Motor neuron (in vitro differentiated cells): ENCODE measurements around the gene NOL4L. TPM values are rescaled to one million over a fixed set of nuclear protein-coding genes. Genes with fewer than 3 reads are reported as not detected.

Source experiments
- ATAC-seq, 8 experiments: fragments of 200-7000 bp; cut with Tn5 transposase; replicated peaks in 6 of 8; 2 replicates each; pipeline ENCODE4 v1.8.0; 2021; ENCODE audit warnings: mild to moderate bottlenecking in 8 of 8, moderate library complexity in 8 of 8
- H3K27ac ChIP-seq, 2 donors: fragments of 250-450 bp; sonication (Bioruptor Pico); 2 replicates each; pipeline ENCODE4 v1.9.0; 2021; ENCODE audit warnings: antibody characterized with exemption in 2 of 2, mild to moderate bottlenecking in 2 of 2, moderate library complexity in 1 of 2
- H3K4me1 ChIP-seq, 2 donors: fragments of 250-450 bp; sonication (Bioruptor Pico); replicated peaks in 1 of 2; 2 replicates each; pipeline ENCODE4 v1.6.1; 2021; ENCODE audit warnings: antibody characterized with exemption in 2 of 2, mild to moderate bottlenecking in 2 of 2, moderate library complexity in 1 of 2
- H3K4me3 ChIP-seq, 5 donors: fragments of 250-450 bp; sonication (Bioruptor Pico); 2 replicates each; pipeline ENCODE4 v1.9.0; 2021; ENCODE audit warnings: antibody characterized with exemption in 5 of 5, mild to moderate bottlenecking in 5 of 5, moderate library complexity in 4 of 5
- WGBS, 10 experiments: fragments of 450-650 bp; shearing (Covaris generic); methylation state at CpG; one replicate each; pipeline ENCODE4 v1.0.0; 2022; 5-methylcytosine and 5-hydroxymethylcytosine counted together
- in situ Hi-C, 9 experiments: fragments of 400-800 bp; cut with MboI; loops; one replicate each; pipeline ENCODE4 v1.15.0; 2021; ENCODE audit warnings: low sequenced_read_pairs in 9 of 9, low pct_unique_long_range_greater_than_20kb in 2 of 9; ENCODE audit not compliant: unreplicated experiment in 9 of 9
- total RNA-seq, 8 experiments: library from RNA; unstranded; fragments of 300-600 nt; gene quantifications; 2 replicates each; pipeline versions ENCODE4 v1.2.3 to v1.2.4, GENCODE V29; 2022

NOL4L gene, protein sequence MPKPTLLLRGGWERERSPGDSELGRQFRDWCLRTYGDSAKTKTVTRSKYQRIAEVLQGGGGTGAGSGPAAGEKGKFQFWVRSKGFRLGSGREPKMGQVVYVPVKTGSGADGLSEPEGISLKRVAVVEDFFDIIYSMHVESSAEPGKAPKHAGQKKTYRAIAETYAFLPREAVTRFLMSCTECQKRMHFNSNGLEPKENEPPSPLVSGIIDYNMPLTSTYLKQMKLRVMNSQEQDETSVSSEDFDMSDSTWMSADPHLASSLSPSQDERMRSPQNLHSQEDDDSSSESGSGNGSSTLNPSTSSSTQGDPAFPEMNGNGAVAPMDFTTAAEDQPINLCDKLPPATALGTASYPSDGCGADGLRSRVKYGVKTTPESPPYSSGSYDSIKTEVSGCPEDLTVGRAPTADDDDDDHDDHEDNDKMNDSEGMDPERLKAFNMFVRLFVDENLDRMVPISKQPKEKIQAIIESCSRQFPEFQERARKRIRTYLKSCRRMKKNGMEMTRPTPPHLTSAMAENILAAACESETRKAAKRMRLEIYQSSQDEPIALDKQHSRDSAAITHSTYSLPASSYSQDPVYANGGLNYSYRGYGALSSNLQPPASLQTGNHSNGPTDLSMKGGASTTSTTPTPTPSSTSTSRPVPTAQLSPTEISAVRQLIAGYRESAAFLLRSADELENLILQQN
- total RNA-seq: 10 to 100 TPM in 7 of 8 experiments, 1 to 10 TPM in 1; 9.1 to 34.6 (median 20.4) TPM

DNA sequence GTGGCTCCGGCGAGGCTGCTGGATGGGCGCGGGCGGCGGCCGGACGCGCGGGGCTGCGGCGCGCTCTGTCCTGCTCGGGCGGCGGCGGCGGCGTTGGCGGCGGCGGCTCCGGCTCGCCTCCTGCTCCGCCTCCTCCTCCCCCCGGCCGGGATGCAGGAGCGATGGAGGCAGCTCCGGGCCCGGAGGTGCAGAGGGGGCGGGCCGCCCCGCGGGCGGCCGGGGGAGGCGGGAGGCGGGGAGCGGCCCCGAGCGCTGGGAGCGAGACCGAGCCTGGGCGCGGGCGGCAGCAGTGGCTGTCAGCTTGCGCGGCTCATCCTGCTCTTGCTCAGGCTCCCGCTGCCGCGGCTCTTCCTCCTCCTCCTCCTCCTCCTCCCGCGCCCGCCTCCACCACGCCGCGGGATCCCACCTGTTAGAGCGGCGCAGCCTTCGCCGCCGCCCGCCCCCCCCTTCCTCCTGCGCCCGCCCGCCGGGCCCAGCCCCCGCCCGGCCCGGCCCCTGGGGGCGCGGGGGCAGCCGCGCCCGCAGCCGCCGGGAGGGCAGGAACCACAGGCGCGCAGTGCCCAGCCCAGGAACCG, at the start of gene NOL4L:
TSS of gene NOL4L (minus strand) at position 323 of the 575 bp plus-strand sequence. CDS start 443 bp downstream, outside the sequence.
- Histone ChIP-seq H3K4me1 (peaks cover 29 to 35% of the 10 kb centered on the region in 2 donors), H3K4me3 (peak within 1 kb of the TSS; percentile 58 to 96 (median 80)), H3K27ac (peak within 1 kb of the TSS; percentile 90 to 91)
- ATAC-seq: peak in 7 of 8 experiments; percentile 1 to 57 (median 10)
- in situ Hi-C loops: no loop called here
- WGBS, 10 experiments: no CpG with 5 or more reads among the region's 80 CpGs

DNA sequence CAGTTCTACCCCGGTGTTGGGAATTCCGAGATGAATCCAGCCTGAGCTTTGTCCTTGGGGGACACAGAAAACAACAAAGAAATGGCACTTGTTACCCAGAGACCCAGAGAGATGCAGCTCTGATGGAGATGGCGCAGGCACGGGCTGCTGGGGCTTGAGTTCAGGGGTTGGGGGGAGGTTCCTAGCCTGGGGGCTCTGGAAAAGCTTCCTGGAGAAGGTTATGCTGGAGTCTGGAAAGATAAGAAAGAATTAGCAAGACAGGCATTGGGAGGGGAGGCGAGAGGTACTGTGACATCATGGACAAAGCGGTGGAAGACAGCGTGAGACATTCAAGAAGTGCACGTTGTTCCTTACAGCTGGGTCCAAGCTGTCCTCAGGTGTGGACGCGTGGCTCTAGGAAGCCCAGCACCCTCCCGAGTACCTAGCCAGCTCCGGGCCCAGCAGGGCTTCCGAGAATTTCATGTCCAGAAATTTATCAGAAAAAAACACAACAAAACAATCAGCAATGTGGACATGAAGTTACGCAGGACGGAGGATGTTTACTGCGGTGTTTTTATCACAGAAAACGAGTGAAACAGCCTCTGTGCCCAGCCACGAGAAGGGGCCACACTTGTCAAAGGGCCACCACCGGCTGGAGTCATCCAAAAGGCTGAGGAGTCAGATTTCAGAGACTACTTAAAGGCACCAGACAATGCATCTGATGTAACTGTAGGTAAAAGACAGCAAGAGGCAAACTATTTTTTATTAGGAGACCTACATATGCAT, 49.1 kb upstream of the NOL4L start:
- WGBS, 10 experiments: 0 to 93% (median 53%) methylated on average over 1 to 12 of the region's 19 CpGs; no CpG with 5 or more reads in 3 of the 10 experiments
- peak in 1 of 8 experiments; percentile 28 for ATAC-seq

DNA sequence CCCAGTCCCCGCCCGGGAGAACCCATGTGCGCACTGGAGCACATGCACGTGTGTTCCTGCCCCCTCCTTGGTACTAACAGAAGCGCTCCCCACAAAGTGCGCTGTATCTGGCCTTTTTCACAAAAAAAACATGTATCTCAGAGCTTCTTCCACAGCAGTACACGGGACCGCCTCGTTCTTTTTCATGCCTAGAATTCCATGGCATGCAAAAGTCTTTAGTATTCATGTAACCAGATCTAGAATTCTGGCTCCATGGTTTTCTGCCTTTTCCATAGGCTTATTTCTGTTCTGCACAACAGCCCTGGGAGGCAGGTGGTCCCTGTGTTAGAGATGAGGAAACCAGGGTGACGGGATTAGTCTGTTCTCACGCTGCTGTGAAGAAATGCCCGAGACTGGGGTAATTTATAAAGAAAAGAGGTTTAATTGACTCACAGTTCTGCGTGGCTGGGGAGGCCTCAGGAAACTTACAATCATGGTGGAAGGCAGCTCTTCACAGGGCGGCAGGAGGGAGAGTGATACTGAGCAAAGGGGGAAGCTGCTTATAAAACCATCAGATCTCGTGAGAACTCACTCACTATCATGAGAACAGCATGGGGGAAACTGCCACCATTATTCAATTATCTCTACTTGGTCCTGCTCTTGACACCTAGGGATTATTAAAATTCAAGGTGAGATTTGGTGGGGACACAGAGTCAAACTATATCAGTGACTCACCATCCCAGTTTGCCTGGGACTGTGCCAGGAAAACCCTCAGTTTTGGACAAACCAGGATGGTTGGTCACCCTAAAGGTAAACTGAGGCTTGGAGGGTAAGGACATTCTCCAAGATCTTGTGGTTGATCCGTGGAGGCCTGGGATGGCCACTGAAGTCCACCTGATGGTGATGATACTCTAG, 47.6 kb upstream of the NOL4L start:
- peak overlapping the region in 1 of 2 donors; percentile 52 for H3K27ac ChIP-seq
- in situ Hi-C loops: no loop called here
- ATAC-seq: no peak
- WGBS, 10 experiments: 53 to 100% (median 90%) methylated on average over 1 to 14 of the region's 16 CpGs; no CpG with 5 or more reads in 1 of the 10 experiments
- H3K4me1 ChIP-seq: peaks cover 52% of the 10 kb centered on the region in 2 donors
- no peak overlapping the region for H3K4me3 ChIP-seq

More for the DNA sequence above, 49.1 kb upstream of the NOL4L start:
- in situ Hi-C loops: no loop called here
- Histone ChIP-seq H3K27ac (no peak overlapping the region), H3K4me1 (peaks cover 37 to 42% of the 10 kb centered on the region in 2 donors), H3K4me3 (no peak overlapping the region)

DNA sequence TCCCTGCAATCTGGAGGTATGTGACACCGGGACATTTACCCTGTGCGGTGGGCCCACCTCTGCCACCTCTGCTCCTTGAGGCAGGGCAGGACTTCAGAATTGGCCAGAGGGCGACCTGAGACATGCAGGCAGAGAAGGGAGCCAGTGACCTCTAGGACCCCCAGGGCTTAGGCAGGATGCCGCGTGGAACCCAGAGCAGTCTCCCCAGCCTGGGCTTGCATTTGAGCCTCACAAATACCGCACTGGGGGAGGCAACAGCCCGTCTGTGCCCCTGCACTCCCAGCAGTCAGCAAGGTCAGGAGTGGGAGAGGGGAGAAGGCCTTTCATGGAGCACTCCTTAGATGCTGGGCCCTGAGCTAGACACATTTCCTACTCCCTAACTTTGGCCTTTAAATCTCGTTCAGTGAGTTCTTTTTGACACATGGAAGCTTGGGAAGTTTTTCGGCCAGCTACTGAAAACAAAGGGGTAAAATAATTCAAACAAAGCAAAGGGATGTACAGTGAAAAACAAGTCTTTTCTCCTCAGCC, 46.9 kb upstream of the NOL4L start:
- Histone ChIP-seq H3K27ac (peak overlapping the region in 1 of 2 donors; percentile 52), H3K4me3 (no peak overlapping the region), H3K4me1 (peaks cover 59% of the 10 kb centered on the region in 2 donors)
- 35 to 92% (median 82%) methylated on average over 1 to 6 of the region's 9 CpGs; no CpG with 5 or more reads in 5 of the 10 experiments for WGBS, 10 experiments
- ATAC-seq: no peak
- in situ Hi-C loops: no loop called here

DNA sequence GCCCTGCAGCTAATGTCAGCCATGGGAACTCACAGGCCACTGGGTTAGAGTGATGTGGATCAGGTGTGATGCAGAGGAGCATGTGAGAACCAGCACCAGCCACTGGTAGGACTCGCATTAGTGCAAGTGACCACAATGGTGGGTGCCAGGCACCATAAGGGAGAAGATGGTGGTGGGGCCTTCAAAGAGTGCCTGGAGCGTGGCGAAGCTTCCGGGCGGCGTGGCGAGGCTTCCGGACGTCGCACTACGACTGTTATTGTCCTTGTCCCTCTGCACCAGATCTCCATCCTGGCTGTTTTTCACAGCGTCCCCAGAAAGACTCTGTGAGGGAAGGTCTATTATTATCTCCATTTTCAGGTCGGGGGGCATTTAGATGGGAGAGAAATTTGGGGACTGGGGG, 44.7 kb upstream of the NOL4L start:
- in situ Hi-C loops: no loop called here
- ATAC-seq: no peak
- Histone ChIP-seq H3K4me3 (no peak overlapping the region), H3K4me1 (peaks cover 50% of the 10 kb centered on the region in 2 donors), H3K27ac (no peak overlapping the region)
- 80 to 100% (median 100%) methylated on average over 1 to 11 of the region's 13 CpGs; no CpG with 5 or more reads in 5 of the 10 experiments for WGBS, 10 experiments

DNA sequence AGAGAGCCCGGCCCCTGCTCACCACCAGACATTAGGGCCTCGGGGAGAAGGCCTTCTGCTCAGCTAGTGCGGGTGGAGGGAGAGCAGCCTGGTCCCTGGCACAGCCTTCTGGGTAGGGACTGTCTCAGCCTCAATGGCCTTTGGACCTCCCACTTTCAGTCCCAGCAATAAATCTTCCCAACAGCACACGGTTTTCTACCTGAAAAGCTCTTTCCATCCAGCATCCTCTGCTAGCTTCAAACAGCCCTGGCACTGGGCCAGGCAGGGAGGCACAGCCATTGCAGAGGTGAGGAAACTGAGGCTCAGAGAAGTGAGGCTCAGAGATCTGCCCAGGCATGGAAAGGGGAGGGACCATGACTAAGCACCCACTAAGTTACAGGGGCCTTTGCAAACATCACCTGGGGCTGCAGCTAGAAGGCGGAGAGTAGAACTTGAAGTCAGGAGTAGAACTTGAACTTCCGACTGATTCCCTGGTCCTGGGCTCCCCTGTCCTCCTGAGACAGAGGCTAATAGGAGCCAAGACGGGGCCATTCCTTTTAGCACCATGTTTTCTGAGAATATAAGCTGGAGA, 43.9 kb upstream of the NOL4L start:
- Histone ChIP-seq H3K4me3 (no peak overlapping the region), H3K4me1 (peaks cover 42 to 46% of the 10 kb centered on the region in 2 donors), H3K27ac (peak overlapping the region in 1 of 2 donors; percentile 32)
- peak in 2 of 8 experiments; percentile 11 to 24 for ATAC-seq
- in situ Hi-C loops: no loop called here
- 40 to 100% (median 63%) methylated on average over 1 to 7 of the region's 7 CpGs; no CpG with 5 or more reads in 2 of the 10 experiments for WGBS, 10 experiments

DNA sequence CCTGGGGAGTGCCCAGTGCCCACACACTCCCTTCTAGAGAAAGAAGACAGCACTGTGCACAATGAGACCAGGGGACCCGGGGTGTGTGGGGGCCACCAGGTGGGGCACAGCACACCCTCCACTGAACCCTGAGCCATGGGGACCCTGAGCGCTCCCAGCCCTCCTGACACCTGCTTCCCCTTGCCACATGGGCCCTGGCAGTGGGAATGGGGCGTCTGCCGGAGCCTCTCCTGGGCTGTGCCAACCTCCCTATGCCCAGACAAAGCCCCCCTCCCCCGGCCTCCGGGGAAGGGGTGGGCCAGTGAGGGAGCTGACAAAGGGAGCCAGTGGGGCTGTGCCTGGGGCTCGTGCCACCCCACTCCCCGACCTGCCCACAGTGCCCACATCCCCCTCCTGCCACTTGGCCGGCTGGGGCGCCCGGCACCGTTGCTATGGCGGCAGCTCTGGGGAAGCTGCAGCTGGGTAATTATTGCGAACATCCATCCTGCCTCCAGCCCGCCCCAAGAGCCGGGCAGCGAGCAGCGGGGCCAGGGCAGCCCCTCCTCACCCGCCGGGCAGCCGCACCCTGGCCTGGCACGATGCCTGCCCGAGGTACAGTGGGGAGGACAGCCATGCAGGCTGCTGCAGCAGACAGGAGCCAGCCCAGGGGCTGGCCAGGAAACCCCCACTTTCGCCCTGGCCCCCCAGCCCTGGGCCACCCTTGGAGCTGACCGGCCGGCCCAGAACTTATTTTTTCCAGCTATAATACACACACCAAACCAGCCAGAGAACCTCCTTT, 41.9 kb upstream of the NOL4L start:
- no peak overlapping the region for H3K4me3 ChIP-seq
- 15 to 70% methylated on average over 2 to 4 of the region's 26 CpGs; no CpG with 5 or more reads in 8 of the 10 experiments for WGBS, 10 experiments
- peak; percentile 60 to 92 (median 70) for ATAC-seq
- in situ Hi-C loops: no loop called here
- H3K4me1 ChIP-seq: peaks cover 32 to 34% of the 10 kb centered on the region in 2 donors
- peak overlapping the region; percentile 49 to 60 for H3K27ac ChIP-seq

DNA sequence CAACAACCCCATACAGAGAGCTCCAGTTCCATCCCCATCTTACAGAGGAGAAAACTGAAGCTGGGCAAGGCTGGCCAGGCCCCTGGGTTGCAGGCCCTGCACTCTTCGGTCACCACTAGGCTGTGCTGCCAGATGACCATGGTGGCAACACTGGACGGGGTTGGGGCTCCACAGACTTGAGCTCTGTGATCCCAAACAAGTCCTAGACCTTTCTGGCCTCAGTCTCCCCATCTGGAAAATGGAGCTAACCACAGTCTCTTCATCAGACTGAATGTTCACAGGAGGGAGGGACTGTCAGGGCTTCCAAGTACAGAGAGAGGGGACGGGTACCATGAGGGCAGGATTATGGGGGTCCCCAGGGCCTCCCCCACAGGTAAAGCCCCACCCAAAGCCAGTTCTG, 41.3 kb upstream of the NOL4L start:
- ATAC-seq: no peak
- Histone ChIP-seq H3K4me3 (no peak overlapping the region), H3K4me1 (peaks cover 27 to 28% of the 10 kb centered on the region in 2 donors), H3K27ac (peak overlapping the region in 1 of 2 donors; percentile 49)
- in situ Hi-C loops: no loop called here
- WGBS, 10 experiments: 17% methylated on average over 1 of the region's 3 CpGs; no CpG with 5 or more reads in 9 of the 10 experiments

DNA sequence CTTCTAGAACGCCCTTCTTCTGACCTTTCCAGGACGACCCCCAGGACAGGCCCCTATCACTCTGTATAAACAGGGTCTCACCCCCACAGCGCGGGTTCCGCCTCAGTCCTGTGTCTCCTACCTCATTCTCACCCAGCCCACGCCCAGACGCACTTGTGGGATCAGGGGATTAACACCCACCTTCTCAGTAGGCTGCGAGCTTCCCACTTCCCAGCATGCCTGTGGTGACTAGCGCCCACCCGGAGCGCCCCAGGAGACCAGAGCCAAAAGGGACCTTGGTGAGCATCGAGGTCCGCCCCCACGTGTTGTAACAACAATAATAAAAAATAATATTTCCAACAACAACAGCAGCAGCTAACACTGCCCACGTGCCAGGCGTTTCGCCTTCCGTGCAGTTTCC, 40.9 kb upstream of the NOL4L start:
- WGBS, 10 experiments: 74 to 100% (median 90%) methylated on average over 1 to 14 of the region's 18 CpGs; no CpG with 5 or more reads in 6 of the 10 experiments
- no peak overlapping the region for H3K4me3 ChIP-seq
- peaks cover 27 to 28% of the 10 kb centered on the region in 2 donors for H3K4me1 ChIP-seq
- no peak for ATAC-seq
- H3K27ac ChIP-seq: no peak overlapping the region
- in situ Hi-C loops: no loop called here

DNA sequence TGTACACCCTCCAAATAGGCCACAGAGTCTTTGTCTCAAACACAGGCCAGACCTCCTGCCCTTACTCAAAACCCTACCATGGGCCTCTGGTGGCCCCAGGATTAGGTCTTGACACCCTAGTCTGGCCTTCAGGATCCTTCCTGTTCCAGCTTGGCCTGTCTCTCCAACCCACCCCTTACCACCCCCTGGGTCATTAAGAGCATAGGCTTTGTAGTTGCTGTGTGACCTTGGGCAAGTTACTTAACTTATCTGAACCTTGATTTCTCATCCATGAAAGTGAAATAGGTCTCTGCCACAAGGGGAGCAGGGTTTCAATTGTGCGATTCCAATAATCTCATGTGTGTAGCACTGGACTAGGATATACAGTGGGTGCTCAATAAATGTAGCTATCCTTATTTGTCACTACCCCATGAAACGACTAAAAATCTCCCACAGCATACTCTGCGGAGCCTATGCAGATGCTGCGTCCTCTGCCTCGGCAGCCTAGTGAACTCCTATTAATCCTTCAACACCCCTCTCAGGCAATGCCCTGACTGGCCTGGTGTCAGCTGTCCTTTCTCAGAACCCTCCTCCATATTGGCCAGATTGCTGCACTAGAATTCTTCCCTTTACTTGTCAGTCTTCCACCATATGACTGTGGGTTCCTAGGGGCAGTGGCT, 39.7 kb upstream of the NOL4L start:
- WGBS, 10 experiments: 56 to 100% (median 86%) methylated on average over 1 to 5 of the region's 5 CpGs; no CpG with 5 or more reads in 5 of the 10 experiments
- no peak for ATAC-seq
- peaks cover 30 to 31% of the 10 kb centered on the region in 2 donors for H3K4me1 ChIP-seq

More for the DNA sequence above, 39.7 kb upstream of the NOL4L start:
- Histone ChIP-seq H3K4me3 (no peak overlapping the region), H3K27ac (no peak overlapping the region)
- in situ Hi-C loops: no loop called here
